ENCODE measurements around the gene PTGIS. TPM values are rescaled to one million over a fixed set of nuclear protein-coding genes. Genes with fewer than 3 reads are reported as not detected.

The PTGIS gene
- total RNA-seq, 4 donors from 2014 or later, result 75.3 to 169 (median 137) TPM

DNA sequence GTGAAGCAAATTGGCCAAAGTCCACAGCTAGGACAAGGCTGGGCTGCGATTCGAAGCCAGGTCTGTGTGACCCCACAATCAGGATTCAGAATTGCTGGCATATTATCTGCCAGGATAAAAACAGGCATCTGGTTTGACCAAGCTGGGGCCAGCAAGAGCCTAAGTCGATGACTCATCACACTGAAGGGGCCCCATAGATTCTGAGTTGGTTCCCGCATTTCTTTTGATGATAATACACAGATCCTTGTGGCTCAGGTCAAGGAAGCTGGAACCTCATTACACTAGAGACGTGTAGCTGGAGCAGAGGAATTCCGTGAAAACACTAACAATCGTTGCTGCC lies 92.0 kb downstream of the PTGIS start:
- WGBS, 2 donors (ENCODE audit: low coverage in 1 of 2), result 63 to 74% methylated on average over 3 to 4 of the region's 7 CpGs
- Histone ChIP-seq H3K4me1 (peaks cover 0 to 68% (median 0%) of the 10 kb centered on the region in 3 donors), H3K27me3 (no peaks in the 10 kb centered on the region), H3K36me3 (peaks cover 0 to 46% of the 10 kb centered on the region in 2 donors), H3K27ac (peak overlapping the region in 1 of 4 donors; percentile 3), H3K9me3 (no peaks in the 10 kb centered on the region), H3K4me3 (no peak overlapping the region)
- TF ChIP-seq POLR2A (IDR thresholded peaks at IDR 0.05) (no peak), POLR2AphosphoS5 (IDR thresholded peaks at IDR 0.05) (no peak), EP300 (IDR thresholded peaks at IDR 0.05) (no peak)
- TF ChIP-seq, protein P1, sequence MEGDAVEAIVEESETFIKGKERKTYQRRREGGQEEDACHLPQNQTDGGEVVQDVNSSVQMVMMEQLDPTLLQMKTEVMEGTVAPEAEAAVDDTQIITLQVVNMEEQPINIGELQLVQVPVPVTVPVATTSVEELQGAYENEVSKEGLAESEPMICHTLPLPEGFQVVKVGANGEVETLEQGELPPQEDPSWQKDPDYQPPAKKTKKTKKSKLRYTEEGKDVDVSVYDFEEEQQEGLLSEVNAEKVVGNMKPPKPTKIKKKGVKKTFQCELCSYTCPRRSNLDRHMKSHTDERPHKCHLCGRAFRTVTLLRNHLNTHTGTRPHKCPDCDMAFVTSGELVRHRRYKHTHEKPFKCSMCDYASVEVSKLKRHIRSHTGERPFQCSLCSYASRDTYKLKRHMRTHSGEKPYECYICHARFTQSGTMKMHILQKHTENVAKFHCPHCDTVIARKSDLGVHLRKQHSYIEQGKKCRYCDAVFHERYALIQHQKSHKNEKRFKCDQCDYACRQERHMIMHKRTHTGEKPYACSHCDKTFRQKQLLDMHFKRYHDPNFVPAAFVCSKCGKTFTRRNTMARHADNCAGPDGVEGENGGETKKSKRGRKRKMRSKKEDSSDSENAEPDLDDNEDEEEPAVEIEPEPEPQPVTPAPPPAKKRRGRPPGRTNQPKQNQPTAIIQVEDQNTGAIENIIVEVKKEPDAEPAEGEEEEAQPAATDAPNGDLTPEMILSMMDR (IDR thresholded peaks at IDR 0.05), result no peak
- ATAC-seq, result no peak

DNA sequence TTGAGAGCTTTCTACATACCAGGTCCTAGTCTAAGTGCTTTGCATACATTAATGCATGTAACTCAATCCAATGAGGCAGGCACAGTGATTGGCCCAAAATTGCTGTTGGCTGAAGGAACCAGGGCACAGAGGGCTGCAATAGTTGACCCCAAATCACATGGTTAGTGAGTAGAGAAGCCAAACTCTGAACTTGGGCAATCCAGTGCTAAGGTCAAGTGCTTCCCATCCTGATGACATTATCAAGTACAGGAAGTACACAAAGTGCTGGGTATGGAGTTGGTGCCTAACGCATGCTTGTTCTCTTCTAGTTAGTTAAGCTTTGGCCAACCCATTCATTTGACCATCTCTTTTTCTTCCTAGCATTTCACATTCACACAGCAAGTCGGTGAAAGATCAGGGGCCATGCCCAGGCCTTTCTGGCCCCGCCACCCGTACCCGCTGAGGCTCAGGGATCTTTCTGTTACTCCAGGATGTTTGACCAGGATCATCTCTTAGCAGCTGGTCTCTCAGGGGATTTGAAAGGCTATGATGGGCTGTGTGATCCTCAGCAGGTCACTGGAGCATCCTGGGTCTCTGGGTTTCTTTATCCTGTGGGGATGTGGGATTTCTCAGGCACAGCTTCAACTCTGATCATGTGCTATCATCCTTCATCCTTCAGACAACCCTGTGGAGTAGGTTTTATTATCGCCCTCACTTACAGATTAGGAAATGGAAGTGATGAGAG lies 92.5 kb downstream of the PTGIS start:
- ATAC-seq, result no peak
- TF ChIP-seq POLR2A (IDR thresholded peaks at IDR 0.05), result no peak
- TF ChIP-seq, protein P1 (IDR thresholded peaks at IDR 0.05), result no peak
- no peak for TF ChIP-seq EP300 (IDR thresholded peaks at IDR 0.05)
- no peak for TF ChIP-seq POLR2AphosphoS5 (IDR thresholded peaks at IDR 0.05)
- H3K27ac ChIP-seq, result peak overlapping the region in 1 of 4 donors; percentile 3
- 80 to 90% methylated on average over 2 to 3 of the region's 6 CpGs for WGBS, 2 donors (ENCODE audit: low coverage in 1 of 2)
- H3K27me3 ChIP-seq, result no peaks in the 10 kb centered on the region
- H3K36me3 ChIP-seq, result peaks cover 0 to 49% of the 10 kb centered on the region in 2 donors
- no peak overlapping the region for H3K4me3 ChIP-seq
- peaks cover 0 to 63% (median 0%) of the 10 kb centered on the region in 3 donors for H3K4me1 ChIP-seq
- no peaks in the 10 kb centered on the region for H3K9me3 ChIP-seq

DNA sequence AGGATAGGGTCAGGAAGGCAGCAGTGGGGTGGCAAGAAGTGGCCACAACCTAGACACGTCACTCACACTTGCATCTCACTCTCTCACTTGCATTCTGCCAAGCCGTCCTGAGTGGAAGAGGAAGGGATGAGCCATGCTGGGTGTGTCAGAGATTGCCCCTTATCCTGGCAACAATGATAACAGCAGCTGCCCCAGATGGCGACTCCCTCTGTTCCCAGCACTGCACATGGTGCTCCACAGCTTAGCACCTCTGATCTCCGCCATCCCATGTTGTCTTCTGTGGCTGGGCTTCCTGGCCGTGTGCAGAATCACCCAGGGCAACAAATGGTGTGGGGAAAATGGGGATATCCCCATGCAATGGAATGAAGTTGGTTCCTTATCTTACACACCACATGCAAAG lies 96.5 kb downstream of the PTGIS start:
- Histone ChIP-seq H3K36me3 (peaks cover 0 to 47% of the 10 kb centered on the region in 2 donors), H3K9me3 (no peaks in the 10 kb centered on the region), H3K27ac (no peak overlapping the region), H3K4me3 (no peak overlapping the region), H3K4me1 (peaks cover 0 to 55% (median 0%) of the 10 kb centered on the region in 3 donors), H3K27me3 (no peaks in the 10 kb centered on the region)
- no peak for ATAC-seq
- WGBS, 2 donors (ENCODE audit: low coverage in 1 of 2), result 73 to 93% methylated on average over 2 of the region's 5 CpGs
- TF ChIP-seq POLR2A (IDR thresholded peaks at IDR 0.05), result no peak
- TF ChIP-seq, protein P1 (IDR thresholded peaks at IDR 0.05), result no peak
- TF ChIP-seq EP300 (IDR thresholded peaks at IDR 0.05), result no peak
- TF ChIP-seq POLR2AphosphoS5 (IDR thresholded peaks at IDR 0.05), result no peak

DNA sequence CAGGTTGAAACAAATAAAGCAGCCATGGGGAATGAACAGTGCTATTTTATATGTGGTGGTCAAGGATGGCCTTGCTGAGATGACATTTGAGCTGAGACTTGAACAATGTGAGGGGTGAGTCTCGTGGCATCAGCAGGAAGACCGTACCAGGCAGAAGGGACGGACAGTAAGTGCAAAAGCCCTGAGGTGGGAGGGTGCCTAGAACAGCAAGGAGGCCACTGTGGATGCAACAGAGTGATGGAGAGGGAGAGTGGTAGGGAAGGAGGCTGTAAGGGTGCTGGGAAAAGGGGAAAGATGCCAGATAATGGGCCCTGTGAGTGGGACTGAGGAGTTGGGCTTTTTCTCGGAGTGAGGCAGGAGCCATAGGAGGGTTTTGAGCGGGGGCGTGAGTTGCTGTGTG lies 97.0 kb downstream of the PTGIS start:
- no peaks in the 10 kb centered on the region for H3K27me3 ChIP-seq
- H3K27ac ChIP-seq, result no peak overlapping the region
- 75 to 80% methylated on average over 6 of the region's 6 CpGs for WGBS, 2 donors (ENCODE audit: low coverage in 1 of 2)
- TF ChIP-seq POLR2A (IDR thresholded peaks at IDR 0.05), result no peak
- TF ChIP-seq POLR2AphosphoS5 (IDR thresholded peaks at IDR 0.05), result no peak
- TF ChIP-seq EP300 (IDR thresholded peaks at IDR 0.05), result no peak
- TF ChIP-seq, protein P1 (IDR thresholded peaks at IDR 0.05), result no peak
- no peaks in the 10 kb centered on the region for H3K9me3 ChIP-seq
- peaks cover 0 to 55% (median 0%) of the 10 kb centered on the region in 3 donors for H3K4me1 ChIP-seq
- ATAC-seq, result no peak
- H3K36me3 ChIP-seq, result peaks cover 0 to 42% of the 10 kb centered on the region in 2 donors
- no peak overlapping the region for H3K4me3 ChIP-seq

GRCh38 chr20:49469060-49469459 lies 98.9 kb downstream of the PTGIS start:
- H3K9me3 ChIP-seq, result no peaks in the 10 kb centered on the region

More at GRCh38 chr20:49469060-49469459, 98.9 kb downstream of the PTGIS start:
- Histone ChIP-seq H3K27ac (no peak overlapping the region), H3K36me3 (peaks cover 0 to 24% of the 10 kb centered on the region in 2 donors), H3K4me1 (peaks cover 0 to 46% (median 0%) of the 10 kb centered on the region in 3 donors), H3K27me3 (no peaks in the 10 kb centered on the region), H3K4me3 (no peak overlapping the region)
- ATAC-seq, result no peak
- WGBS, 2 donors (ENCODE audit: low coverage in 1 of 2), result 73 to 81% methylated on average over 3 to 4 of the region's 6 CpGs
- TF ChIP-seq POLR2A (IDR thresholded peaks at IDR 0.05), result no peak
- TF ChIP-seq EP300 (IDR thresholded peaks at IDR 0.05), result no peak
- TF ChIP-seq POLR2AphosphoS5 (IDR thresholded peaks at IDR 0.05), result no peak
- TF ChIP-seq, protein P1 (IDR thresholded peaks at IDR 0.05), result no peak

All from gastroesophageal sphincter (tissue), 4 donors.